Left renal cortex interstitium (tissue), 4 donors: ENCODE data around the gene SPINK5. TPM values are rescaled to one million over a fixed set of nuclear protein-coding genes. Genes with fewer than 3 reads are reported as not detected.
"Not testable (repeated sequence)": the region's sequence is repeated elsewhere in the genome, so short reads cannot be mapped to it uniquely, and the experiment has no call there.

Experiments
- DNase-seq, 4 donors: peaks; one replicate each; pipeline ENCODE4 v3.0.0-alpha.2; 2013; ENCODE audit warnings: low read depth in 4 of 4, low spot score in 2 of 4, missing footprints in 1 of 4
- polyA plus RNA-seq, 4 donors: library from polyadenylated mRNA; unstranded; fragments of 120-200 nt; gene quantifications; one replicate each; pipeline ENCODE4 v1.2.1, GENCODE V29; 2013; ENCODE audit not compliant: insufficient read length in 4 of 4

The SPINK5 gene
- polyA plus RNA-seq = under 1 TPM; 0.27 to 0.86 (median 0.51) TPM

- DNase-seq = no peak
Measured at GRCh38 chr5:148063861-148064260, at the start of gene SPINK5. Gene SPINK5, plus strand, starts transcription at chr5:148063980. Its CDS starts 65 bp downstream, at chr5:148064045.

GRCh38 chr5:148014276-148014675 is 49.5 kb upstream of the SPINK5 start:
- no peak for DNase-seq

GRCh38 chr5:148020257-148020988 is 43.4 kb upstream of the SPINK5 start:
- DNase-seq = no peak

GRCh38 chr5:148027505-148027904 is 36.3 kb upstream of the SPINK5 start:
- no peak for DNase-seq

- DNase-seq = no peak
Measured at GRCh38 chr5:148029131-148029530, 34.6 kb upstream of the SPINK5 start.

GRCh38 chr5:148033134-148033533 is 30.6 kb upstream of the SPINK5 start:
- DNase-seq = no peak

- DNase-seq = no peak
Measured at GRCh38 chr5:148035676-148036075, 28.1 kb upstream of the SPINK5 start.

GRCh38 chr5:148042881-148043280 is 20.9 kb upstream of the SPINK5 start:
- DNase-seq = no peak

- no peak for DNase-seq
Measured at GRCh38 chr5:148043705-148044104, 20.1 kb upstream of the SPINK5 start.

- not testable (repeated sequence) for DNase-seq
Measured at GRCh38 chr5:148055160-148055559, 8.6 kb upstream of the SPINK5 start.

- no peak for DNase-seq
Measured at GRCh38 chr5:148060309-148060708, 3.5 kb upstream of the SPINK5 start.

- DNase-seq = no peak
Measured at GRCh38 chr5:148060881-148061280, 2.9 kb upstream of the SPINK5 start.

- no peak for DNase-seq
Measured at GRCh38 chr5:148070621-148071020, 6.8 kb downstream of the SPINK5 start.

- DNase-seq = no peak
Measured at GRCh38 chr5:148072207-148072606, 8.4 kb downstream of the SPINK5 start.

- DNase-seq = no peak
Measured at GRCh38 chr5:148075529-148075928, 11.7 kb downstream of the SPINK5 start.

- no peak for DNase-seq
Measured at GRCh38 chr5:148083203-148083602, 19.4 kb downstream of the SPINK5 start.

- no peak for DNase-seq
Measured at GRCh38 chr5:148084269-148084668, 20.5 kb downstream of the SPINK5 start.

GRCh38 chr5:148085310-148085709 is 21.5 kb downstream of the SPINK5 start:
- no peak for DNase-seq

- no peak for DNase-seq
Measured at GRCh38 chr5:148085977-148086705, 22.4 kb downstream of the SPINK5 start.

- DNase-seq = no peak
Measured at GRCh38 chr5:148090146-148090772, 26.5 kb downstream of the SPINK5 start.

- no peak for DNase-seq
Measured at GRCh38 chr5:148090773-148091250, 27.0 kb downstream of the SPINK5 start.
